Measurements from ENCODE around the gene APC.
A peak's percentile ranks its signal among the peaks of the same experiment; 100 is the strongest.

APC gene

GRCh38 chr5:112861638-112861985 is 123.9 kb downstream of the APC start:
- no peak for DNase-seq
- in situ Hi-C loops (cut with HindIII; ENCODE audit: low pct_ligation_motif_present, low sequenced_read_pairs), result no loop called here
- TF ChIP-seq, protein P1, sequence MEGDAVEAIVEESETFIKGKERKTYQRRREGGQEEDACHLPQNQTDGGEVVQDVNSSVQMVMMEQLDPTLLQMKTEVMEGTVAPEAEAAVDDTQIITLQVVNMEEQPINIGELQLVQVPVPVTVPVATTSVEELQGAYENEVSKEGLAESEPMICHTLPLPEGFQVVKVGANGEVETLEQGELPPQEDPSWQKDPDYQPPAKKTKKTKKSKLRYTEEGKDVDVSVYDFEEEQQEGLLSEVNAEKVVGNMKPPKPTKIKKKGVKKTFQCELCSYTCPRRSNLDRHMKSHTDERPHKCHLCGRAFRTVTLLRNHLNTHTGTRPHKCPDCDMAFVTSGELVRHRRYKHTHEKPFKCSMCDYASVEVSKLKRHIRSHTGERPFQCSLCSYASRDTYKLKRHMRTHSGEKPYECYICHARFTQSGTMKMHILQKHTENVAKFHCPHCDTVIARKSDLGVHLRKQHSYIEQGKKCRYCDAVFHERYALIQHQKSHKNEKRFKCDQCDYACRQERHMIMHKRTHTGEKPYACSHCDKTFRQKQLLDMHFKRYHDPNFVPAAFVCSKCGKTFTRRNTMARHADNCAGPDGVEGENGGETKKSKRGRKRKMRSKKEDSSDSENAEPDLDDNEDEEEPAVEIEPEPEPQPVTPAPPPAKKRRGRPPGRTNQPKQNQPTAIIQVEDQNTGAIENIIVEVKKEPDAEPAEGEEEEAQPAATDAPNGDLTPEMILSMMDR (IDR thresholded peaks at IDR 0.05; ENCODE audit: low read depth, low read length, missing control alignments), result no peak
- Histone ChIP-seq H3K36me3 (replicated peaks) (peaks cover 23% of the 10 kb centered on the region), H3K27me3 (replicated peaks) (no peaks in the 10 kb centered on the region), H3K4me3 (ENCODE audit: low read depth, low read length) (peak overlapping the region; percentile 84), H3K27ac (peak overlapping the region; percentile 74)

GRCh38 chr5:112862085-112862484 is 124.4 kb downstream of the APC start:
- in situ Hi-C loops (cut with HindIII; ENCODE audit: low pct_ligation_motif_present, low sequenced_read_pairs), result no loop called here
- TF ChIP-seq, protein P1 (IDR thresholded peaks at IDR 0.05; ENCODE audit: low read depth, low read length, missing control alignments), result no peak
- Histone ChIP-seq H3K4me3 (ENCODE audit: low read depth, low read length) (peak overlapping the region; percentile 84), H3K36me3 (replicated peaks) (peaks cover 26% of the 10 kb centered on the region), H3K27me3 (replicated peaks) (no peaks in the 10 kb centered on the region), H3K27ac (peak overlapping the region; percentile 74)
- no peak for DNase-seq

DNA sequence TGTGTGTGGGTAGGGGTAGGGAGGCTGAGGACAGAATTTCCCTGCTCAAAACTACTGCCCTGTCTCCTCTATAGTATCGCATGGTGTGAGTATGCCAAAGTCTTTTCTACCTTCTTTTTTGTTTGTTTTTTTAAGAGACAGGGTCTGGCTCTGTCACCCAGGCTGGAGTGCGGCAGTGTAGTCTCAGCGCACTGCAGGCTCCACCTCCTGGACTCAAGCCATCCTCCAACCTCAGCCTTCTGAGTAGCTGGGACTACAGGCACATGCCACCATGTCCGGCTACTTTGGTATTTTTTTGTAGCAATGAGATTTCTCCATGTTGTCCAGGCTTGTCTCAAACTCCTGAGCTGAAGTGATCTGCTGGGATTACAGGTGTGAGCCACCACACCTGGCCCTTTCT is 125.9 kb downstream of the APC start:
- Histone ChIP-seq H3K27me3 (replicated peaks) (no peaks in the 10 kb centered on the region), H3K27ac (no peak overlapping the region), H3K36me3 (replicated peaks) (peaks cover 35% of the 10 kb centered on the region), H3K4me3 (ENCODE audit: low read depth, low read length) (no peak overlapping the region)
- TF ChIP-seq, protein P1 (IDR thresholded peaks at IDR 0.05; ENCODE audit: low read depth, low read length, missing control alignments), result no peak
- in situ Hi-C loops (cut with HindIII; ENCODE audit: low pct_ligation_motif_present, low sequenced_read_pairs), result no loop called here
- peak; percentile 14 for DNase-seq

DNA sequence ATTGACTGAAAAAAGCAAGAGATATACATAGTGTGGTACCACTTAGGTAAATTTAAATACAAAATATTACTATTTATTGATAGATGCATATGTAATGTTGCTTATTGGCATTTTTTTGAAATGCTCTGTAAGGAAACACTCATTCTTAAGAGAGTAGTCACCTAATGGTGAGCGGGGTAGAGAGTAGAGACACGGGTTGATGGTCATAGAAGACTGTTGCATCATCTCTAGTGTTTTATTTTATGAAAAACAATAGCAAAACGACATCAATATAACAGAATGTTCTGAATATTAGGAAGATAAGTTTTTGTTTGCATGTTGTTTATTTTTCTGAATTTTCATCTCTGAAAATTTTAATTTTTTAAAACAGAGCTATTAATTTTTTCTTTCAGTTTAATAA is 127.4 kb downstream of the APC start:
- in situ Hi-C loops (cut with HindIII; ENCODE audit: low pct_ligation_motif_present, low sequenced_read_pairs), result no loop called here
- DNase-seq, result no peak
- TF ChIP-seq, protein P1 (IDR thresholded peaks at IDR 0.05; ENCODE audit: low read depth, low read length, missing control alignments), result no peak
- H3K4me3 ChIP-seq (ENCODE audit: low read depth, low read length), result no peak overlapping the region
- H3K36me3 ChIP-seq (replicated peaks), result peaks cover 48% of the 10 kb centered on the region
- H3K27ac ChIP-seq, result no peak overlapping the region
- no peaks in the 10 kb centered on the region for H3K27me3 ChIP-seq (replicated peaks)

DNA sequence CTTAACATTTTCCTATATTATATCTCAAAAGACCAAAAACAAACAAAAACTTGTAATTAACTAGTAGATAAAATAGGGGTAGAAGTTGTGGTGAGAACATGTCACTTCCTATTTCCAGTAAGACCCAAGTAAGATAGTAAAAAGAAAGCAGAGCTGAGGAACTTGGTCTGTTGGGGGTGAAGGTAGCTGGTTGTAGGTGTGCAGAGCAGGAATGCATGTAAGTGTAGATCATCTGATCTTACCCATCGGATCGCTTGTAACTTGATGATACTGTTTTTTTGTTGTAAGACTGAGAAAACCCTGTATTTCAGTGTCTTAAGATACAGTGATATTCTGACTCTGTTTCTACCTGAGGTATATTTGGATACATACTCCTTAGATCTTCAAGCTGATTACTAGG is 129.1 kb downstream of the APC start:
- TF ChIP-seq, protein P1 (IDR thresholded peaks at IDR 0.05; ENCODE audit: low read depth, low read length, missing control alignments), result no peak
- in situ Hi-C loops (cut with HindIII; ENCODE audit: low pct_ligation_motif_present, low sequenced_read_pairs), result no loop called here
- DNase-seq, result no peak
- Histone ChIP-seq H3K36me3 (replicated peaks) (peaks cover 57% of the 10 kb centered on the region), H3K27ac (no peak overlapping the region), H3K27me3 (replicated peaks) (no peaks in the 10 kb centered on the region), H3K4me3 (ENCODE audit: low read depth, low read length) (no peak overlapping the region)

DNA sequence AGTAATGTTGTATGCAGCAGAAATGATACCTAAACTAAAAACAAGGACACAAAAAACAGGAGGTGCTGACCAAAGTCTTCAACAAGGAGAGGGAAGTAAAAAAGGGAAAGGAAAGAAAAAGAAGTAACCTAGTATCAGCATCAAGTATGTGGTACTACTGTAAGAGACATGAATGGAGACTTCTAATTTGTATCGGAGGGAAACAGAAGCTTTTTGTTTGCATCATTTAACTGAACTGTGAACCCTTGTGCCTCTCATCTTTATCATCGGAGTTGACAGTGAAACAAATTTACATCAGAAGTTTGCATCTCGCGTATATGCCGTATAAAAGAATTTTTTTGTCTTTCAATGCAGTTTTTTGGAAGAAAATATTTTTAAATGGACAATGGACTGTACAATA is 129.7 kb downstream of the APC start:
- TF ChIP-seq, protein P1 (IDR thresholded peaks at IDR 0.05; ENCODE audit: low read depth, low read length, missing control alignments), result no peak
- in situ Hi-C loops (cut with HindIII; ENCODE audit: low pct_ligation_motif_present, low sequenced_read_pairs), result no loop called here
- no peak for DNase-seq
- H3K4me3 ChIP-seq (ENCODE audit: low read depth, low read length), result no peak overlapping the region
- no peaks in the 10 kb centered on the region for H3K27me3 ChIP-seq (replicated peaks)
- H3K36me3 ChIP-seq (replicated peaks), result peaks cover 57% of the 10 kb centered on the region
- no peak overlapping the region for H3K27ac ChIP-seq

All from brain microvascular endothelial cell (primary cell).